ENCODE results near the gene PLD1.
A peak's percentile ranks its signal among the peaks of the same experiment; 100 is the strongest.

Gene PLD1

DNA sequence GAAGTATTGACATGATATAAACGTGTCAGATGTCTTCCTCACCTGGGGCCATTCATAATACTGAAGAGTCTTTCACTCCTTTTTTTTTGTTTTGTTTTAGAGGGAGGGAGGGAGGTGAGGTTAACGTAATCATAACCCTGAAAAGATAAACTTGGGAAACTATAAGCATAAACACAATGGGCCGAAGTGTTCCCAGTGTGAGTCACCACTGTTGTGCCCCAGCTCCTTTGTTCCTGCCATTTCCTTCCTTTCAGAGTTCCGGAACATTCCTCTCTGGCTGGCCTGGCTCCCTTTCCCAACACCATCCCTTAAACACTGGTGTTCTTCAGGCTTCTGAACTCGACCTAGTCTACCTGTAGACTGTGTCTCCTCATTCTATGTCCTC is 18.6 kb downstream of the PLD1 start:
- Histone ChIP-seq H3K27me3 (no peaks in the 10 kb centered on the region), H3K36me3 (no peaks in the 10 kb centered on the region), H3K4me3 (ENCODE audit: low read depth, low read length) (no peak overlapping the region), H3K4me1 (no peaks in the 10 kb centered on the region), H3K9me3 (no peaks in the 10 kb centered on the region)
- no peak for DNase-seq
- TF ChIP-seq, protein P1, sequence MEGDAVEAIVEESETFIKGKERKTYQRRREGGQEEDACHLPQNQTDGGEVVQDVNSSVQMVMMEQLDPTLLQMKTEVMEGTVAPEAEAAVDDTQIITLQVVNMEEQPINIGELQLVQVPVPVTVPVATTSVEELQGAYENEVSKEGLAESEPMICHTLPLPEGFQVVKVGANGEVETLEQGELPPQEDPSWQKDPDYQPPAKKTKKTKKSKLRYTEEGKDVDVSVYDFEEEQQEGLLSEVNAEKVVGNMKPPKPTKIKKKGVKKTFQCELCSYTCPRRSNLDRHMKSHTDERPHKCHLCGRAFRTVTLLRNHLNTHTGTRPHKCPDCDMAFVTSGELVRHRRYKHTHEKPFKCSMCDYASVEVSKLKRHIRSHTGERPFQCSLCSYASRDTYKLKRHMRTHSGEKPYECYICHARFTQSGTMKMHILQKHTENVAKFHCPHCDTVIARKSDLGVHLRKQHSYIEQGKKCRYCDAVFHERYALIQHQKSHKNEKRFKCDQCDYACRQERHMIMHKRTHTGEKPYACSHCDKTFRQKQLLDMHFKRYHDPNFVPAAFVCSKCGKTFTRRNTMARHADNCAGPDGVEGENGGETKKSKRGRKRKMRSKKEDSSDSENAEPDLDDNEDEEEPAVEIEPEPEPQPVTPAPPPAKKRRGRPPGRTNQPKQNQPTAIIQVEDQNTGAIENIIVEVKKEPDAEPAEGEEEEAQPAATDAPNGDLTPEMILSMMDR (IDR thresholded peaks at IDR 0.05; ENCODE audit: low read depth, low read length), result no peak

DNA sequence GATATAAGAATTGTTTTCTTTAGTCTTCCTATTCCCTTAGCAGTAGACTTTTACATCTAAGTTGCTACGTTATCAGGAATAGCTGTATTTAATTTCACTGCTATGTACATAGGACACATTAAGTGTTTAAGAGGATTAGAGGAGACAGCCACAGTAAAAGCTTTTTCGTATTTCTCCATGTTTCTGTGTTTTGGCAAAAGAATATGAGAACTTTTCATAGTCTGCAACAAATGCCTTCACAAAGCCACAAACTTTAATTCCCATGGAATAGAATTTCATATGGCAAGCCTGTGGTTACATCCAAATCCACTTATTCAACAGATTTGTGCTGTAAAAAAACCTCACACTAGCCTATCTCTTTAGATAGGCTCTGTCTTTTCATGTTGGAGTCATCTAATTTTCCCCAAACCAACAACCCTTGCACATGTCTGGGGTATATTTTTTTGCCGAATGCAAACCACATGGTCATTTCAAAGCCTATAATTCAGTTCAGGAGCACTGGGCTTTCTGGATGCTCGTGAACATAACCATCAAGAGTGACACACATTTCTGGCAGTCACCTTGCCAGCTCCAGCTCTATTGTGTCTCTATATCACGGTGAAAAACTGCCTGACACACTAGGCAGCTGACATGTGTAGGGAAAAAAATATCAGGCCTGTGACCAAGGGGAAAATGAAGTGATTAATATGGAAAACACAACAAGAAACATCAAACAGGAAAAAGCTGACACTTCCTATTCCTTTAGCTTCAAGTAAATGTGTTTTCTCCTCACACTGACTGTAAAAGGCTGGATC is 19.2 kb downstream of the PLD1 start:
- Histone ChIP-seq H3K4me1 (no peaks in the 10 kb centered on the region), H3K9me3 (no peaks in the 10 kb centered on the region), H3K4me3 (ENCODE audit: low read depth, low read length) (no peak overlapping the region), H3K27me3 (no peaks in the 10 kb centered on the region), H3K36me3 (no peaks in the 10 kb centered on the region)
- TF ChIP-seq, protein P1 (IDR thresholded peaks at IDR 0.05; ENCODE audit: low read depth, low read length), result no peak
- DNase-seq, result no peak

DNA sequence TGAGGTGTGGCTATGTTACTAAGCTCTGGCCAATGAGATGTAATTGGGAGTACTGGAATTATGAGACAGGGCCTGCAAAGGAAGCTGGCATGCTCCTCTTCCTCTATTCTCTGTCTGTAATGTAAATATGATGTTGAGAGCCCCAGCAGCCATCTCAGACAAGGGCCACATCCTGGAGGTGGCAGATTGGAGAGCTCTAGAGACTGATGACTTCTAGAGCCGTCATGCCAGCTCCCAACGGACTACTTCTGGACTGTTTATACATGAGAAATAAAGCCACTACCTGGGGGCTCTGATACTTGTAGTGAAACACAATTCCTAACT is 19.7 kb downstream of the PLD1 start:
- DNase-seq, result no peak
- Histone ChIP-seq H3K4me3 (ENCODE audit: low read depth, low read length) (no peak overlapping the region), H3K9me3 (no peaks in the 10 kb centered on the region), H3K4me1 (no peaks in the 10 kb centered on the region), H3K36me3 (no peaks in the 10 kb centered on the region), H3K27me3 (no peaks in the 10 kb centered on the region)
- TF ChIP-seq, protein P1 (IDR thresholded peaks at IDR 0.05; ENCODE audit: low read depth, low read length), result no peak

DNA sequence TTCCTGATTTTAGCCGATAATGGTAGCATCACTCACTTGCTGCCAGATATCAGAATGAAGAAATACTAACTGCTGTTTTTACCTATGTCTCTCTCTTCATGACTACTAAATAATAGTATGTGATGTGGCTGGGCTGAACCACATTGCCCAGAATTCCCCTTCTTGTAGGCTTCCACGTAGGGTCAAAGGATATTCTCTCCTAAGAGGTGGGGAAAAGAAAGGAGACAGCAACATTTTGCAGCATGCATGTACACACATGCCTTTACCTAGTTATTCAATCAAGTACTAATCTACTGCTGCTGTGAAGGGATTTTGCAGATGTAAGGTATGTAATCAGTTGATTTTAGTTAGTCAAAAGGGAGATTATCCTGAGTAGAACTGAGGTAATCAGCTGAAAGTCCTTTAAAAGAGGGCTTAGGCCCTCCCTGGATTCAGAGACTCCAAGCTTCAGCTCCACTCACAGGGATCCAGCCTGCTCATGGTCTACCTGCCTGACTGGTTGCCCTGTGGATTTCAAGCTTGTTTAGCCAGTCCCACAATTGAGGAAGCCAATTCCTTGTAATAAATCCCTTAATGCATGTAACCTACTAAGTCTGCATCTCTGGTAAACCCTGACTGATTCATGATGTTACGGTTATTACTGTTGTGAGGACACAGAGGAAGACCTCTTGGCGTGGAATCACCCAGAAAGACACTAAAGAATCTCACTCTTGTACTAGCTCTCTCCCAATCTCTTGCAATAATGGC is 20.4 kb downstream of the PLD1 start:
- TF ChIP-seq, protein P1 (IDR thresholded peaks at IDR 0.05; ENCODE audit: low read depth, low read length), result no peak
- Histone ChIP-seq H3K9me3 (no peaks in the 10 kb centered on the region), H3K4me3 (ENCODE audit: low read depth, low read length) (no peak overlapping the region), H3K4me1 (no peaks in the 10 kb centered on the region), H3K27me3 (no peaks in the 10 kb centered on the region), H3K36me3 (no peaks in the 10 kb centered on the region)
- DNase-seq, result no peak

DNA sequence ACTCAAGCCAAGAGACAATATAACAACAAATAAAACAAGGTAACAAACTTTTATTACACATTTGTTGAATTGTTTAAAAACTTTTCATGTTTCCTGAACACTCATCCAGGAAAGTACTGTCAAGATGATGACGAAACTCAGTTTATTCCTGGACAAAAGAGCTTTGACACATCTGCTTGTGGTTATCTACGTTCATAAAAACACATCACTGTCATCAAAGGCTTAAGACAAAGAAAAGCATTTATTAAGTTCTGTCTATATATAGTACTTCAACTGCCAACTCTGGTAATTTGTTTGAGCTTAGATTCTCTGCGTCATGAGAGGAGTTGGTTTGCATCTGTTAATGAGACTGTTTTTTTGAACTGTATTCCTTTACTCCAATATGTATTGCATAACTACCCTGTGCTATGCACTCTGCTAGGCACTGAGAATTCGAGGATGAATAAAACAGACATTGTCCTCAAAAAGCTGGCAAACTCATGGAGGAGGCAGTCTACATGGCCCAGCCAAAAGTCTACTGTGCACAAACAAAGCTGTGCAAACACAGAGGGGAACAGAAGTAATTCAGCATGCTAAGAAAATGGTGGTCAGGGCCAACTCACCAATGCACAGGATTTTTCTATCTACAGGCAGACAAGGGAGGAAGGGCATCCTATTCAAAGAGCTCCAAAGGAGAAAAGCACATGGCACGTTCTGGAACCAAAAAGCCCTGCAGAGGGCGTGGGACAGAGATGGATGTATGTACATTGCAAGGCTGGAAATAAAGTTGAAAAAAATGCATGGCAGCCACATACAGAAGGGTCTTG is 21.5 kb downstream of the PLD1 start:
- Histone ChIP-seq H3K27me3 (no peaks in the 10 kb centered on the region), H3K4me3 (ENCODE audit: low read depth, low read length) (no peak overlapping the region), H3K4me1 (no peaks in the 10 kb centered on the region), H3K36me3 (no peaks in the 10 kb centered on the region), H3K9me3 (no peaks in the 10 kb centered on the region)
- DNase-seq, result no peak
- TF ChIP-seq, protein P1 (IDR thresholded peaks at IDR 0.05; ENCODE audit: low read depth, low read length), result peak; percentile 33

Data from BE2C (cell line).